Fibroblast of lung (primary cell): Measurements from ENCODE around the gene VPS26B. TPM values are rescaled to one million over a fixed set of nuclear protein-coding genes. Genes with fewer than 3 reads are reported as not detected.
A peak's percentile ranks its signal among the peaks of the same experiment; 100 is the strongest.

ENCODE experiments used
- DNase-seq, 2 donors: peaks; one replicate each; pipeline versions ENCODE4 v3.0.0 to v3.0.0-alpha.2; 2010; ENCODE audit warnings: low read depth in 2 of 2
- H2AFZ ChIP-seq: 2 replicates; pipeline ENCODE4 v1.5.1; 2012; ENCODE audit warnings: low read length, control low read depth, inconsistent platforms
- H3K27ac ChIP-seq: 2 replicates; pipeline ENCODE4 v1.5.1; 2011; ENCODE audit warnings: low read length, control low read depth; ENCODE audit not compliant: insufficient read depth
- H3K27me3 ChIP-seq: 2 replicates; pipeline ENCODE4 v1.5.1; 2011; ENCODE audit warnings: mild to moderate bottlenecking, low read length; ENCODE audit not compliant: control insufficient read depth, insufficient read depth
- H3K36me3 ChIP-seq: 2 replicates; pipeline ENCODE4 v1.5.1; 2011; ENCODE audit warnings: low read length; ENCODE audit not compliant: control insufficient read depth, insufficient read depth
- H3K4me1 ChIP-seq: 2 replicates; pipeline ENCODE4 v1.5.1; 2011; ENCODE audit warnings: low read length; ENCODE audit not compliant: control insufficient read depth, insufficient read depth; ENCODE audit errors: extremely low read depth
- H3K4me2 ChIP-seq: 2 replicates; pipeline ENCODE4 v1.5.1; 2011; ENCODE audit warnings: low read length, control low read depth; ENCODE audit not compliant: insufficient read depth; ENCODE audit errors: extremely low read depth
- H3K4me3 ChIP-seq, 4 experiments: fragments of 200-600 bp in 1 of 4; sonication (generic) in 1 of 4; replicated peaks in 1 of 4; 2 replicates each; pipeline ENCODE4 v1.5.1; 2011 to 2016; ENCODE audit warnings: low read length in 4 of 4, low read depth in 3 of 4, mild to moderate bottlenecking in 3 of 4, control low read depth in 2 of 4, inconsistent platforms in 1 of 4, mixed read lengths in 1 of 4; ENCODE audit not compliant: insufficient read depth in 1 of 4; ENCODE audit errors: control extremely low read depth in 1 of 4
- H3K79me2 ChIP-seq: 2 replicates; pipeline ENCODE4 v1.5.1; 2012; ENCODE audit warnings: mild to moderate bottlenecking, low read length, inconsistent platforms; ENCODE audit not compliant: control insufficient read depth, insufficient read depth
- H3K9ac ChIP-seq: 2 replicates; pipeline ENCODE4 v1.5.1; 2011; ENCODE audit warnings: mild to moderate bottlenecking, low read length, control low read depth; ENCODE audit not compliant: insufficient read depth
- H3K9me3 ChIP-seq: 2 replicates; pipeline ENCODE4 v1.5.1; 2012; ENCODE audit warnings: low read depth, low read length; ENCODE audit not compliant: control insufficient read depth, insufficient read depth
- H4K20me1 ChIP-seq: 2 replicates; pipeline ENCODE4 v1.5.1; 2011; ENCODE audit warnings: low read length; ENCODE audit not compliant: control insufficient read depth, insufficient read depth; ENCODE audit errors: extremely low read depth
- CTCF ChIP-seq, 2 donors: IDR thresholded peaks in 1 of 2; conservative IDR thresholded peaks in 1 of 2; 1 replicate in 1 of 2; 2 replicates in 1 of 2; pipeline ENCODE4 v1.5.1; 2011 to 2012; ENCODE audit warnings: low read length in 2 of 2, control low read depth in 1 of 2, inconsistent platforms in 1 of 2, low read depth in 1 of 2, mild to moderate bottlenecking in 1 of 2
- EZH2 ChIP-seq: IDR thresholded peaks from 2 replicates; pipeline ENCODE4 v1.5.1; 2012; ENCODE audit warnings: low read length, control low read depth, mild to moderate bottlenecking; ENCODE audit errors: missing control alignments
- polyA plus RNA-seq, 2 donors: library from polyadenylated mRNA; depleted of rRNA in 1 of 2; stranded (reverse) in 1 of 2; unstranded in 1 of 2; fragments of >200 nt; gene quantifications; 2 replicates each; pipeline ENCODE4 v1.2.1, GENCODE V29; 2011 to 2012; ENCODE audit warnings: missing spikeins in 1 of 2
- total RNA-seq: library from RNA; depleted of rRNA; stranded (reverse); fragments of >200 nt; gene quantifications from 2 replicates; pipeline ENCODE4 v1.2.1, GENCODE V29; 2014

The VPS26B gene
- total and polyA plus RNA-seq, 2 donors (not counting 1 experiment from before 2014, with no cell fraction given), result 39.0 to 44.3 TPM

- no peak overlapping the region for H3K9ac ChIP-seq
- no peak overlapping the region for H2AFZ ChIP-seq
- H3K79me2 ChIP-seq, result no peaks in the 10 kb centered on the region
- no peak overlapping the region for H3K4me2 ChIP-seq
- no peak overlapping the region for H3K27ac ChIP-seq
- no peak overlapping the region for H3K4me3 ChIP-seq
- no peaks in the 10 kb centered on the region for H4K20me1 ChIP-seq
- TF ChIP-seq CTCF (conservative IDR thresholded peaks at IDR 0.05 in 1 of 2, IDR thresholded peaks at IDR 0.05 in 1 of 2; ENCODE audit: low read depth in 1 of 2, low read length in 2 of 2) (no peak), EZH2 (no peak)
- no peaks in the 10 kb centered on the region for H3K9me3 ChIP-seq
- no peaks in the 10 kb centered on the region for H3K36me3 ChIP-seq
- H3K27me3 ChIP-seq, result peaks cover 43% of the 10 kb centered on the region
- DNase-seq, result peak in 1 of 2 donors; percentile 83
- no peaks in the 10 kb centered on the region for H3K4me1 ChIP-seq
These were observed 48.2 kb downstream of the VPS26B start for GRCh38 chr11:134272381-134273316.

- H2AFZ ChIP-seq, result no peak overlapping the region
- no peaks in the 10 kb centered on the region for H3K79me2 ChIP-seq
- no peaks in the 10 kb centered on the region for H3K4me1 ChIP-seq
- no peak overlapping the region for H3K4me3 ChIP-seq
- no peak overlapping the region for H3K9ac ChIP-seq
- no peaks in the 10 kb centered on the region for H4K20me1 ChIP-seq
- no peak for DNase-seq
- TF ChIP-seq CTCF (conservative IDR thresholded peaks at IDR 0.05 in 1 of 2, IDR thresholded peaks at IDR 0.05 in 1 of 2; ENCODE audit: low read depth in 1 of 2, low read length in 2 of 2), result no peak
- no peak for TF ChIP-seq EZH2
- H3K4me2 ChIP-seq, result no peak overlapping the region
- peaks cover 49% of the 10 kb centered on the region for H3K27me3 ChIP-seq
- no peaks in the 10 kb centered on the region for H3K36me3 ChIP-seq
- no peak overlapping the region for H3K27ac ChIP-seq
- H3K9me3 ChIP-seq, result no peaks in the 10 kb centered on the region
These were observed 48.8 kb downstream of the VPS26B start for GRCh38 chr11:134273317-134273712.

- Histone ChIP-seq H3K36me3 (no peaks in the 10 kb centered on the region), H3K4me3 (no peak overlapping the region), H4K20me1 (no peaks in the 10 kb centered on the region), H3K27ac (no peak overlapping the region), H3K9me3 (no peaks in the 10 kb centered on the region), H3K4me2 (peak overlapping the region; percentile 11), H3K9ac (no peak overlapping the region), H3K4me1 (no peaks in the 10 kb centered on the region), H3K79me2 (no peaks in the 10 kb centered on the region), H3K27me3 (peaks cover 52% of the 10 kb centered on the region), H2AFZ (no peak overlapping the region)
- TF ChIP-seq CTCF (conservative IDR thresholded peaks at IDR 0.05 in 1 of 2, IDR thresholded peaks at IDR 0.05 in 1 of 2; ENCODE audit: low read depth in 1 of 2, low read length in 2 of 2) (no peak), EZH2 (no peak)
- no peak for DNase-seq
These were observed 50.7 kb downstream of the VPS26B start for GRCh38 chr11:134275188-134275533.
